B cell (primary cell): ENCODE results near the gene ERC1. TPM values are rescaled to one million over a fixed set of nuclear protein-coding genes. Genes with fewer than 3 reads are reported as not detected.

ENCODE experiments used
- ATAC-seq: fragments of 200-7000 bp; cut with Tn5 transposase; one replicate; pipeline ENCODE4 v1.10.0; 2021; ENCODE audit warnings: low read depth, mild to moderate bottlenecking, moderate number of reproducible peaks, moderate library complexity
- CTCF ChIA-PET: fragments of 350-600 bp; sonication (Branson Sonifier 250); formaldehyde crosslinking; loops from one replicate; lab custom pipeline; 2021; ENCODE audit warnings: antibody characterized with exemption, inconsistent platforms; lab: Charles Lee
- POLR2A ChIA-PET: fragments of 350-600 bp; sonication (Branson Sonifier 250); formaldehyde crosslinking; loops from one replicate; lab custom pipeline; 2021; ENCODE audit warnings: antibody characterized with exemption; lab: Charles Lee
- DNase-seq: peaks from one replicate; pipeline ENCODE4 v3.0.0; 2013
- H2AFZ ChIP-seq: 2 replicates; pipeline ENCODE4 v1.6.1; 2012; ENCODE audit warnings: mild to moderate bottlenecking, low read depth, low read length; ENCODE audit not compliant: insufficient read depth, poor library complexity, severe bottlenecking
- H3K27ac ChIP-seq, 2 donors: 1 replicate in 1 of 2; 2 replicates in 1 of 2; pipeline ENCODE4 v1.5.1; 2012 to 2013; ENCODE audit warnings: low read length in 2 of 2, mild to moderate bottlenecking in 2 of 2, moderate library complexity in 1 of 2
- H3K27me3 ChIP-seq, 4 experiments: fragments of 200-600 bp in 1 of 4; sonication (generic) in 1 of 4; replicated peaks in 1 of 4; 1 replicate in 2 of 4; 2 replicates in 2 of 4; pipeline versions ENCODE4 v1.6.1 to v1.7.0; 2013 to 2016; ENCODE audit warnings: low read length in 3 of 4, mild to moderate bottlenecking in 2 of 4, mixed read lengths in 1 of 4, moderate library complexity in 1 of 4; ENCODE audit not compliant: insufficient read depth in 4 of 4, control insufficient read depth in 3 of 4; ENCODE audit errors: control extremely low read depth in 1 of 4
- H3K36me3 ChIP-seq, 2 experiments: replicated peaks in 1 of 2; 1 replicate in 1 of 2; 2 replicates in 1 of 2; pipeline versions ENCODE4 v1.6.1 to v1.7.1; 2013; ENCODE audit warnings: low read length in 1 of 2; ENCODE audit not compliant: insufficient read depth in 2 of 2, control insufficient read depth in 1 of 2; ENCODE audit errors: control extremely low read depth in 1 of 2, extremely low read depth in 1 of 2
- H3K4me1 ChIP-seq, 2 donors: fragments of 200-600 bp in 1 of 2; sonication (generic) in 1 of 2; 1 replicate in 1 of 2; 2 replicates in 1 of 2; pipeline versions ENCODE4 v1.5.1 to v1.6.1; 2013 to 2017; ENCODE audit warnings: low read length in 2 of 2; ENCODE audit not compliant: control insufficient read depth in 2 of 2, insufficient read depth in 2 of 2
- H3K4me2 ChIP-seq: replicated peaks from 2 replicates; pipeline ENCODE3; 2012; ENCODE audit warnings: mild to moderate bottlenecking, low read depth, low read length; ENCODE audit not compliant: poor library complexity, severe bottlenecking
- H3K4me3 ChIP-seq, 5 experiments: fragments of 200-600 bp in 1 of 5; sonication (generic) in 1 of 5; 1 replicate in 3 of 5; 2 replicates in 2 of 5; pipeline versions ENCODE4 v1.5.1 to v1.7.0; 2011 to 2016; ENCODE audit warnings: low read length in 4 of 5, mild to moderate bottlenecking in 4 of 5, low read depth in 2 of 5, control low read depth in 1 of 5, moderate library complexity in 1 of 5; ENCODE audit not compliant: insufficient read depth in 1 of 5; ENCODE audit errors: control extremely low read depth in 1 of 5, extremely low read depth in 1 of 5
- H3K79me2 ChIP-seq: fragments of 200-600 bp; sonication (generic); one replicate; pipeline ENCODE4 v1.6.0; 2016; ENCODE audit warnings: low read length; ENCODE audit not compliant: control insufficient read depth, insufficient read depth
- H3K9ac ChIP-seq: fragments of 200-600 bp; sonication (generic); 2 replicates; pipeline ENCODE4 v1.6.1; 2017; ENCODE audit warnings: mild to moderate bottlenecking, low read length, moderate library complexity
- H3K9me3 ChIP-seq, 3 donors: one replicate each; pipeline versions ENCODE4 v1.6.1 to v1.7.1; 2013; ENCODE audit warnings: low read length in 2 of 3; ENCODE audit not compliant: control insufficient read depth in 2 of 3, insufficient read depth in 1 of 3; ENCODE audit errors: control extremely low read depth in 1 of 3
- H4K20me1 ChIP-seq: 2 replicates; pipeline ENCODE4 v1.6.0; 2012; ENCODE audit warnings: mild to moderate bottlenecking, low read length; ENCODE audit not compliant: insufficient read depth, control insufficient read depth, poor library complexity, severe bottlenecking
- H3K27ac Mint-ChIP-seq: one replicate; pipeline ENCODE4 v1.8.0; 2021; ENCODE audit warnings: mixed read lengths
- H3K27me3 Mint-ChIP-seq: one replicate; pipeline ENCODE4 v1.8.0; 2021; ENCODE audit warnings: mixed read lengths
- H3K4me1 Mint-ChIP-seq: one replicate; pipeline ENCODE4 v1.8.0; 2021; ENCODE audit warnings: mixed read lengths
- H3K4me3 Mint-ChIP-seq: one replicate; pipeline ENCODE4 v1.8.0; 2021; ENCODE audit warnings: mixed read lengths
- H3K9me3 Mint-ChIP-seq: one replicate; pipeline ENCODE4 v1.8.0; 2022; ENCODE audit warnings: mixed read lengths; ENCODE audit not compliant: insufficient read depth
- EZH2 ChIP-seq: IDR thresholded peaks from 2 replicates; pipeline ENCODE4 v1.6.1; 2012; ENCODE audit warnings: borderline replicate concordance, low read depth, mild to moderate bottlenecking, moderate library complexity, low read length; ENCODE audit not compliant: insufficient read depth, poor library complexity, severe bottlenecking
- WGBS: methylation state at CpG from one replicate; pipeline ENCODE4 v1.1.5; 2013; ENCODE audit warnings: missing lambda C conversion rate; ENCODE audit not compliant: insufficient coverage; 5-methylcytosine and 5-hydroxymethylcytosine counted together
- intact Hi-C: fragments of 100-400 bp; cut with micrococcal nuclease; formaldehyde crosslinking; loops from one replicate; pipeline ENCODE4 v1.10.0; 2022
- polyA plus RNA-seq: library from polyadenylated mRNA; depleted of rRNA; stranded (reverse); fragments of >200 nt; gene quantifications from 2 replicates; pipeline ENCODE4 v1.2.3, GENCODE V29; 2012
- total RNA-seq, 2 donors: library from RNA; stranded (reverse); fragments of 120-200 nt in 1 of 2; gene quantifications; 1 replicate in 1 of 2; 2 replicates in 1 of 2; pipeline versions ENCODE4 v1.2.3 to v1.2.4, GENCODE V29; 2013 to 2022
- TF ChIP-seq, protein P1 (sequence below): fragments of 200-600 bp; IDR thresholded peaks from one replicate; pipeline ENCODE4 v1.8.0; 2022; ENCODE audit warnings: antibody characterized with exemption, mild to moderate bottlenecking

ERC1 gene
- total and polyA plus RNA-seq, 2 donors (not counting 1 experiment from before 2014, with no cell fraction given): 4.0 to 77.6 TPM

DNA sequence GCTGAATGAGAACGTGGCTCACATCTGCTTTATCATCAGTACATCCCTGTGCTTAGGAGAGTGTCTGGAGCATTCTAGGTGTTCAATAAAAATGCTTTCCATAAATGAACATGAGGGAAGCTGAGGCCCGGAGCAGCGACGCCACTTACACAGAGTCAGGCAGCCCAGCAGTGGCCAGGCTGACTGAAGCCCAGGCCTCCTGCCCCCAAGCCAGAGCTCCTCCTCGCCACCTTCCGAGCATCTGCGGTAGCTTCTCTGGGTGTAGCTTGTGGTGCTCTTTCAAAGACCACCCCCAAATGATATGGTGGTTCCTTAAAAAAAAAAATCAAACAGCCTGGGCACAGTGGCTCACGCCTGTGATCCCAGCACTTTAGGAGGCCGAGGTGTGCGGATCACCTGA lies 514.6 kb downstream of the ERC1 start:
- no peak overlapping the region for H2AFZ ChIP-seq
- POLR2A ChIA-PET: no interaction called here
- TF ChIP-seq EZH2: no peak
- TF ChIP-seq, protein P1, sequence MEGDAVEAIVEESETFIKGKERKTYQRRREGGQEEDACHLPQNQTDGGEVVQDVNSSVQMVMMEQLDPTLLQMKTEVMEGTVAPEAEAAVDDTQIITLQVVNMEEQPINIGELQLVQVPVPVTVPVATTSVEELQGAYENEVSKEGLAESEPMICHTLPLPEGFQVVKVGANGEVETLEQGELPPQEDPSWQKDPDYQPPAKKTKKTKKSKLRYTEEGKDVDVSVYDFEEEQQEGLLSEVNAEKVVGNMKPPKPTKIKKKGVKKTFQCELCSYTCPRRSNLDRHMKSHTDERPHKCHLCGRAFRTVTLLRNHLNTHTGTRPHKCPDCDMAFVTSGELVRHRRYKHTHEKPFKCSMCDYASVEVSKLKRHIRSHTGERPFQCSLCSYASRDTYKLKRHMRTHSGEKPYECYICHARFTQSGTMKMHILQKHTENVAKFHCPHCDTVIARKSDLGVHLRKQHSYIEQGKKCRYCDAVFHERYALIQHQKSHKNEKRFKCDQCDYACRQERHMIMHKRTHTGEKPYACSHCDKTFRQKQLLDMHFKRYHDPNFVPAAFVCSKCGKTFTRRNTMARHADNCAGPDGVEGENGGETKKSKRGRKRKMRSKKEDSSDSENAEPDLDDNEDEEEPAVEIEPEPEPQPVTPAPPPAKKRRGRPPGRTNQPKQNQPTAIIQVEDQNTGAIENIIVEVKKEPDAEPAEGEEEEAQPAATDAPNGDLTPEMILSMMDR: no peak
- peaks cover 0 to 4% of the 10 kb centered on the region in 2 donors for H3K4me1 ChIP-seq
- Mint-ChIP-seq H3K4me3 (no peak overlapping the region), H3K27me3 (peaks cover 52% of the 10 kb centered on the region), H3K9me3 (no peaks in the 10 kb centered on the region), H3K27ac (no peak overlapping the region), H3K4me1 (peaks cover 4% of the 10 kb centered on the region)
- DNase-seq (no peak), ATAC-seq (no peak)
- no peak overlapping the region for H3K4me3 ChIP-seq
- WGBS: 96% methylated on average over 9 of the region's 10 CpGs
- H3K27ac ChIP-seq: no peak overlapping the region
- no peaks in the 10 kb centered on the region for H4K20me1 ChIP-seq
- H3K9ac ChIP-seq: no peak overlapping the region
- no peak overlapping the region for H3K4me2 ChIP-seq
- CTCF ChIA-PET: no interaction called here
- peaks cover 0 to 8% (median 0%) of the 10 kb centered on the region in 3 donors for H3K9me3 ChIP-seq
- intact Hi-C loops: no loop called here
- no peaks in the 10 kb centered on the region for H3K79me2 ChIP-seq
- H3K27me3 ChIP-seq: peaks cover 0 to 7% (median 0%) of the 10 kb centered on the region in 4 experiments
- no peaks in the 10 kb centered on the region for H3K36me3 ChIP-seq

DNA sequence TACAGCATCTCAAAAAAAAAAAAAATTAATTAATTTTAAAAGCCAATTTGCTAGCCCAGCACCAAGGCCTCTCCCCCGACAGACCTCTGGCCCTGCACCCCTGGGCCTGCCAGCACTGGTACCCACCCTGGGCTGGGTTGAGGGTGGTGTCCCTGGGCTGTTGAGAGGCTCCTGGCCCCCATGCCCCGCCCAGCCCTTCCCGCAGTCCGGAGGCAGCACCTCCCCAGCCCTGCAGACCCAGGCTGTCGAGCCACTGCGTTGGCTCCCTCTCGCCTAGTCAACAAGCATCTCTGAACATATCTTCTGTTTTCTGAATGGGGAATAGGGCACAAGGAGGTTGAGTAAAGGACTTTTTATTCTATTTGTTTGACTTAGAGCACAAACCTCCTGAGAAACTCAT lies 516.3 kb downstream of the ERC1 start:
- intact Hi-C loops: no loop called here
- peaks cover 0 to 4% of the 10 kb centered on the region in 2 donors for H3K4me1 ChIP-seq
- H3K4me2 ChIP-seq: no peak overlapping the region
- H3K27me3 ChIP-seq: peaks cover 0 to 4% (median 0%) of the 10 kb centered on the region in 4 experiments
- ChIA-PET POLR2A (no interaction called here), CTCF (no interaction called here)
- H3K36me3 ChIP-seq: no peaks in the 10 kb centered on the region
- H3K4me3 ChIP-seq: no peak overlapping the region
- H3K27ac ChIP-seq: no peak overlapping the region
- peaks cover 0 to 1% (median 0%) of the 10 kb centered on the region in 3 donors for H3K9me3 ChIP-seq
- no peak overlapping the region for H2AFZ ChIP-seq
- Mint-ChIP-seq H3K27me3 (peaks cover 60% of the 10 kb centered on the region), H3K27ac (no peak overlapping the region), H3K4me3 (no peak overlapping the region), H3K9me3 (no peaks in the 10 kb centered on the region), H3K4me1 (peaks cover 4% of the 10 kb centered on the region)
- H4K20me1 ChIP-seq: no peaks in the 10 kb centered on the region
- 92% methylated on average over 4 of the region's 7 CpGs for WGBS
- ATAC-seq: no peak
- H3K79me2 ChIP-seq: no peaks in the 10 kb centered on the region
- H3K9ac ChIP-seq: no peak overlapping the region
- no peak for DNase-seq
- TF ChIP-seq, protein P1: no peak
- no peak for TF ChIP-seq EZH2
